ENCODE measurements around the gene MEPCE.

DNA sequence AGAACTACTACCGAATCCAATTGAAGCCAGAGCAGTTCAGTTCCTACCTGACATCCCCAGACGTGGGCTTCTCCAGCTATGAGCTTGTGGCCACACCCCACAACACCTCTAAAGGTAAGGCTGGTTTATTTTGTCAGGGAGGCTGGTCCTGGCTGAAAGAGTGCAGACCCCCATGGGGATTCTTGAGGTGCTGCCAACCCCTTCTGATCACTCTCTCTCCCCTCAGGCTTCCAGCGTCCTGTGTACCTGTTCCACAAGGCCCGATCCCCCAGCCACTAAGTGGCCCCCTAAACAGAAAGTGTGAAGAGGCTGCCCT is 3.6 kb downstream of the MEPCE start:
- TF ChIP-seq CTCF (conservative IDR thresholded peaks at IDR 0.05) (no peak), ZFX (IDR thresholded peaks at IDR 0.05) (no peak)
